Thymus (tissue), 11 donors: ENCODE measurements around the gene KLF15. TPM values are rescaled to one million over a fixed set of nuclear protein-coding genes. Genes with fewer than 3 reads are reported as not detected.

ENCODE experiments used
- DNase-seq, 9 donors: peaks; one replicate each; pipeline ENCODE4 v3.0.0-alpha.2; 2013; ENCODE audit warnings: low spot score in 9 of 9, low read depth in 6 of 9, missing footprints in 1 of 9
- H3K27ac ChIP-seq, 2 donors: one replicate each; pipeline ENCODE4 v1.5.1; 2013; ENCODE audit warnings: control low read depth in 1 of 2, low read depth in 1 of 2, low read length in 1 of 2, mild to moderate bottlenecking in 1 of 2, moderate library complexity in 1 of 2
- H3K27me3 ChIP-seq, 2 donors: one replicate each; pipeline ENCODE4 v1.5.1; 2013; ENCODE audit warnings: low read length in 1 of 2; ENCODE audit not compliant: control insufficient read depth in 2 of 2, insufficient read depth in 1 of 2
- H3K36me3 ChIP-seq, 2 donors: one replicate each; pipeline ENCODE4 v1.5.1; 2013; ENCODE audit warnings: low read length in 1 of 2, mild to moderate bottlenecking in 1 of 2, moderate library complexity in 1 of 2; ENCODE audit not compliant: control insufficient read depth in 2 of 2, insufficient read depth in 2 of 2
- H3K4me1 ChIP-seq, 2 donors: one replicate each; pipeline ENCODE4 v1.5.1; 2013; ENCODE audit warnings: low read length in 2 of 2; ENCODE audit not compliant: control insufficient read depth in 2 of 2, insufficient read depth in 2 of 2
- H3K4me3 ChIP-seq, 2 donors: one replicate each; pipeline ENCODE4 v1.5.1; 2013; ENCODE audit warnings: low read length in 2 of 2, control low read depth in 1 of 2, mild to moderate bottlenecking in 1 of 2
- H3K9me3 ChIP-seq, 2 donors: one replicate each; pipeline ENCODE4 v1.5.1; 2013; ENCODE audit warnings: low read length in 1 of 2, mild to moderate bottlenecking in 1 of 2; ENCODE audit not compliant: control insufficient read depth in 2 of 2, insufficient read depth in 1 of 2
- WGBS: extraction: QIAGEN DNeasy Blood & Tissue Kit; methylation state at CpG from one replicate; pipeline ENCODE4 v1.1.7; 2013; 5-methylcytosine and 5-hydroxymethylcytosine counted together
- polyA plus RNA-seq: library from polyadenylated mRNA; stranded (reverse); fragments of 200-250 nt; gene quantifications from one replicate; pipeline ENCODE4 v1.2.3, GENCODE V29; 2013
- total RNA-seq: library from RNA; stranded (reverse); fragments of 120-200 nt; gene quantifications from one replicate; pipeline ENCODE4 v1.2.4, GENCODE V29; 2013
- donor health status: healthy.

Gene KLF15
- total and polyA plus RNA-seq, 2 donors: 0.28 to 7.6 TPM

DNA sequence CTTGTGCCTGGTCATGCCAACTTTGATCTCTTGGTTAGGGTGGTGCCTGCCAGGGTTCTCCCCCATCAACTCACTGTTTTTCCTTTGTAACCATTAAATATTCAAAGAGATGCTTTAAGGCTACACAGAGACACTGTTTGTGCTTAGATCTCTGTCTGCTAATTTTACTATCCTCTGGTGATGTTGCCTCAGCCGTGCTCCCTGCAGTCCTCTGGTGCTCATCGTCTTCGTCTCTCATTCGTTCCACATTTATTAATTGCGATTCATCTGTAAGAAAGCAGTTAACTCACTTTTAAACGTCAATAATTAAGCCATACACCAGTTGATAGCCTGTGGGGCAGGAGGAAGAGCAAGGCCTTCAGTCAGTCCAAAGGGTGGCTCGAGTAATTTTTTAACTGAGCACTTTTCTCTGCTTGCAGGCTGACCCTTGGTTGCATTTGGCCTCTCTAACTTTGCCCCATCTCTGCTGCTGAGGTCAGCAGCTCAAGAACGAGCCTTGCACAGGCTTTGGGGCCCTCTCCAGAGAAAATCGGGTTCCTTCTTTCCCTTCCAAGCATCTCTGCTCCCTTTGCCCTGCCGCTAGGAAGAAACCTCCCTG, 62.9 kb downstream of the KLF15 start:
- H3K4me1 ChIP-seq: no peaks in the 10 kb centered on the region
- no peaks in the 10 kb centered on the region for H3K9me3 ChIP-seq
- WGBS: 94% methylated on average over 10 of the region's 10 CpGs
- H3K36me3 ChIP-seq: no peaks in the 10 kb centered on the region
- H3K4me3 ChIP-seq: no peak overlapping the region
- no peak for DNase-seq
- H3K27ac ChIP-seq: no peak overlapping the region
- peaks cover 8 to 23% of the 10 kb centered on the region in 2 donors for H3K27me3 ChIP-seq

- peaks cover 11 to 31% of the 10 kb centered on the region in 2 donors for H3K27me3 ChIP-seq
- no peak for DNase-seq
- no peaks in the 10 kb centered on the region for H3K36me3 ChIP-seq
- no peaks in the 10 kb centered on the region for H3K4me1 ChIP-seq
- no peak overlapping the region for H3K27ac ChIP-seq
- no peaks in the 10 kb centered on the region for H3K9me3 ChIP-seq
- WGBS: 90% methylated on average over 17 of the region's 17 CpGs
- H3K4me3 ChIP-seq: no peak overlapping the region
These were observed 63.7 kb downstream of the KLF15 start for GRCh38 chr3:126293370-126294082.

Other genes starting within 250 kb of the KLF15 start
- gene ALDH1L1, start 176.8 kb downstream of the KLF15 start, total RNA-seq: 0.85 TPM
- gene ALDH1L1, start 176.8 kb downstream of the KLF15 start, polyA plus RNA-seq: 15.6 TPM
- gene CFAP100, start 37.5 kb upstream of the KLF15 start, total RNA-seq: not detected
- 0.11 TPM for gene CFAP100, start 37.5 kb upstream of the KLF15 start, polyA plus RNA-seq
- gene ZXDC, start 118.5 kb upstream of the KLF15 start, total RNA-seq: 15.6 TPM
- 17.3 TPM for gene ZXDC, start 118.5 kb upstream of the KLF15 start, polyA plus RNA-seq
- 0.38 TPM for gene UROC1, start 160.4 kb upstream of the KLF15 start, total RNA-seq
- gene UROC1, start 160.4 kb upstream of the KLF15 start, polyA plus RNA-seq: 0.07 TPM
- gene CHST13, start 166.7 kb upstream of the KLF15 start, total RNA-seq: 0.38 TPM
- 0.39 TPM for gene CHST13, start 166.7 kb upstream of the KLF15 start, polyA plus RNA-seq
- gene C3orf22, start 201.5 kb upstream of the KLF15 start, total RNA-seq: not detected
- 0.05 TPM for gene C3orf22, start 201.5 kb upstream of the KLF15 start, polyA plus RNA-seq